Astrocyte (in vitro differentiated cells and primary cell): ENCODE measurements around the gene UBE2N. TPM values are rescaled to one million over a fixed set of nuclear protein-coding genes. Genes with fewer than 3 reads are reported as not detected.

Source experiments
- DNase-seq: peaks from one replicate; pipeline ENCODE4 v3.0.0-alpha.2; 2010; ENCODE audit warnings: low read depth
- FAIRE-seq: peaks from 2 replicates; lab custom pipeline; 2011; peaks lifted over from hg19 to GRCh38; lab: Jason Lieb, UNC
- H2AFZ ChIP-seq: 2 replicates; pipeline ENCODE4 v1.6.0; 2012; ENCODE audit warnings: low read depth, low read length, inconsistent platforms
- H3K27ac ChIP-seq: 2 replicates; pipeline ENCODE4 v1.5.1; 2011; ENCODE audit warnings: low read depth, low read length, inconsistent platforms
- H3K27me3 ChIP-seq: 2 replicates; pipeline ENCODE4 v1.6.0; 2011; ENCODE audit warnings: low read length, inconsistent platforms; ENCODE audit not compliant: insufficient read depth
- H3K36me3 ChIP-seq: 2 replicates; pipeline ENCODE4 v1.5.1; 2011; ENCODE audit warnings: low read length, inconsistent platforms; ENCODE audit not compliant: insufficient read depth
- H3K4me1 ChIP-seq: 2 replicates; pipeline ENCODE4 v1.5.1; 2011; ENCODE audit warnings: low read length, inconsistent platforms; ENCODE audit not compliant: insufficient read depth
- H3K4me2 ChIP-seq: 2 replicates; pipeline ENCODE4 v1.6.0; 2012; ENCODE audit warnings: low read length, inconsistent platforms
- H3K4me3 ChIP-seq: 2 replicates; pipeline ENCODE4 v1.5.1; 2011; ENCODE audit warnings: low read depth, mild to moderate bottlenecking, low read length, inconsistent platforms; ENCODE audit not compliant: insufficient read depth
- H3K79me2 ChIP-seq: 2 replicates; pipeline ENCODE4 v1.6.0; 2012; ENCODE audit warnings: mild to moderate bottlenecking, low read length, inconsistent platforms; ENCODE audit not compliant: insufficient read depth
- H3K9ac ChIP-seq: 2 replicates; pipeline ENCODE4 v1.6.0; 2012; ENCODE audit warnings: mild to moderate bottlenecking, low read length, inconsistent platforms
- H3K9me3 ChIP-seq: 2 replicates; pipeline ENCODE4 v1.5.1; 2012; ENCODE audit warnings: low read depth, mild to moderate bottlenecking, low read length, inconsistent platforms; ENCODE audit not compliant: insufficient read depth
- H4K20me1 ChIP-seq: 2 replicates; pipeline ENCODE4 v1.6.0; 2012; ENCODE audit warnings: low read length, inconsistent platforms; ENCODE audit not compliant: insufficient read depth
- H3K27ac Mint-ChIP-seq: one replicate; pipeline ENCODE4 v1.8.0; 2021; ENCODE audit warnings: mild to moderate bottlenecking, mixed read lengths; ENCODE audit not compliant: unreplicated experiment
- H3K27me3 Mint-ChIP-seq: one replicate; pipeline ENCODE4 v1.8.0; 2021; ENCODE audit warnings: low read depth, mixed read lengths; ENCODE audit not compliant: unreplicated experiment
- H3K36me3 Mint-ChIP-seq: one replicate; pipeline ENCODE4 v1.8.0; 2021; ENCODE audit warnings: low read depth, mixed read lengths; ENCODE audit not compliant: unreplicated experiment
- H3K4me1 Mint-ChIP-seq: one replicate; pipeline ENCODE4 v1.8.0; 2021; ENCODE audit warnings: low read depth, mixed read lengths; ENCODE audit not compliant: unreplicated experiment
- H3K4me3 Mint-ChIP-seq: one replicate; pipeline ENCODE4 v1.8.0; 2021; ENCODE audit warnings: mild to moderate bottlenecking, moderate library complexity, mixed read lengths; ENCODE audit not compliant: unreplicated experiment
- H3K9me3 Mint-ChIP-seq: one replicate; pipeline ENCODE4 v1.8.0; 2021; ENCODE audit warnings: mild to moderate bottlenecking, mixed read lengths; ENCODE audit not compliant: unreplicated experiment
- EZH2 ChIP-seq: IDR thresholded peaks from 2 replicates; pipeline ENCODE4 v1.6.1; 2012; ENCODE audit warnings: mild to moderate bottlenecking, low read length, inconsistent platforms; ENCODE audit not compliant: insufficient read depth
- total RNA-seq: library from RNA; stranded (reverse); gene quantifications from 2 replicates; pipeline ENCODE4 v1.2.1, GENCODE V29; 2021
- TF ChIP-seq, protein P1 (sequence below): IDR thresholded peaks from 2 replicates; pipeline ENCODE4 v1.5.1; 2011; ENCODE audit warnings: low read depth, mild to moderate bottlenecking, inconsistent platforms, low read length, moderate library complexity; ENCODE audit not compliant: insufficient read depth

The UBE2N gene
- total RNA-seq, 1 donor from 2014 or later = 129 TPM

DNA sequence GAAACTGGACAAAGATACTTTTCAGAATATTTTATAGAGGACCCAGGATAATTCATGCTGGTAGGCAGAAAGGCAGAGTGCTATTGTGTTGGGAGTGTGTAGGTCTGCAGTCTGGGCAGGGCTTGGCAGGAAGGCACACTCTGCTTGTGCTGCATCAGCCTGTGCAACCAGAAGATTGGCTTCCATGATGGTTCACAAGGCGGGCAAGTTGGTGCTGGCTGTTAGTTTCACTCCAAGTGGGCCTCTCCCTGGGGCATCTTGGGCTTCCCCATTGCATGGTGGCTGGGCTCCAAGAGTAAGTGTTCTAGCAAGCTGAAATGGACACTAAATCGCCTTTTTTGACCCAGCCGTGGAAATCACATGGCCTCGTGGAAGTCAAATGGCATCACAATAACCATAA lies 1.8 kb upstream of the UBE2N start:
- DNase-seq = no peak
- H2AFZ ChIP-seq = no peak overlapping the region
- H4K20me1 ChIP-seq = peaks cover 26% of the 10 kb centered on the region
- H3K79me2 ChIP-seq = peaks cover 32% of the 10 kb centered on the region
- no peak overlapping the region for H3K4me3 ChIP-seq
- H3K4me2 ChIP-seq = no peak overlapping the region
- H3K36me3 ChIP-seq = no peaks in the 10 kb centered on the region
- Mint-ChIP-seq H3K9me3 (no peaks in the 10 kb centered on the region), H3K27ac (no peak overlapping the region), H3K4me3 (peak overlapping the region; percentile 45), H3K36me3 (no peaks in the 10 kb centered on the region), H3K4me1 (peaks cover 28% of the 10 kb centered on the region), H3K27me3 (no peaks in the 10 kb centered on the region)
- H3K27ac ChIP-seq = no peak overlapping the region
- no peaks in the 10 kb centered on the region for H3K27me3 ChIP-seq
- FAIRE-seq = no peak
- peaks cover 19% of the 10 kb centered on the region for H3K4me1 ChIP-seq
- H3K9me3 ChIP-seq = no peaks in the 10 kb centered on the region
- no peak overlapping the region for H3K9ac ChIP-seq
- TF ChIP-seq, protein P1, sequence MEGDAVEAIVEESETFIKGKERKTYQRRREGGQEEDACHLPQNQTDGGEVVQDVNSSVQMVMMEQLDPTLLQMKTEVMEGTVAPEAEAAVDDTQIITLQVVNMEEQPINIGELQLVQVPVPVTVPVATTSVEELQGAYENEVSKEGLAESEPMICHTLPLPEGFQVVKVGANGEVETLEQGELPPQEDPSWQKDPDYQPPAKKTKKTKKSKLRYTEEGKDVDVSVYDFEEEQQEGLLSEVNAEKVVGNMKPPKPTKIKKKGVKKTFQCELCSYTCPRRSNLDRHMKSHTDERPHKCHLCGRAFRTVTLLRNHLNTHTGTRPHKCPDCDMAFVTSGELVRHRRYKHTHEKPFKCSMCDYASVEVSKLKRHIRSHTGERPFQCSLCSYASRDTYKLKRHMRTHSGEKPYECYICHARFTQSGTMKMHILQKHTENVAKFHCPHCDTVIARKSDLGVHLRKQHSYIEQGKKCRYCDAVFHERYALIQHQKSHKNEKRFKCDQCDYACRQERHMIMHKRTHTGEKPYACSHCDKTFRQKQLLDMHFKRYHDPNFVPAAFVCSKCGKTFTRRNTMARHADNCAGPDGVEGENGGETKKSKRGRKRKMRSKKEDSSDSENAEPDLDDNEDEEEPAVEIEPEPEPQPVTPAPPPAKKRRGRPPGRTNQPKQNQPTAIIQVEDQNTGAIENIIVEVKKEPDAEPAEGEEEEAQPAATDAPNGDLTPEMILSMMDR = no peak
- no peak for TF ChIP-seq EZH2

DNA sequence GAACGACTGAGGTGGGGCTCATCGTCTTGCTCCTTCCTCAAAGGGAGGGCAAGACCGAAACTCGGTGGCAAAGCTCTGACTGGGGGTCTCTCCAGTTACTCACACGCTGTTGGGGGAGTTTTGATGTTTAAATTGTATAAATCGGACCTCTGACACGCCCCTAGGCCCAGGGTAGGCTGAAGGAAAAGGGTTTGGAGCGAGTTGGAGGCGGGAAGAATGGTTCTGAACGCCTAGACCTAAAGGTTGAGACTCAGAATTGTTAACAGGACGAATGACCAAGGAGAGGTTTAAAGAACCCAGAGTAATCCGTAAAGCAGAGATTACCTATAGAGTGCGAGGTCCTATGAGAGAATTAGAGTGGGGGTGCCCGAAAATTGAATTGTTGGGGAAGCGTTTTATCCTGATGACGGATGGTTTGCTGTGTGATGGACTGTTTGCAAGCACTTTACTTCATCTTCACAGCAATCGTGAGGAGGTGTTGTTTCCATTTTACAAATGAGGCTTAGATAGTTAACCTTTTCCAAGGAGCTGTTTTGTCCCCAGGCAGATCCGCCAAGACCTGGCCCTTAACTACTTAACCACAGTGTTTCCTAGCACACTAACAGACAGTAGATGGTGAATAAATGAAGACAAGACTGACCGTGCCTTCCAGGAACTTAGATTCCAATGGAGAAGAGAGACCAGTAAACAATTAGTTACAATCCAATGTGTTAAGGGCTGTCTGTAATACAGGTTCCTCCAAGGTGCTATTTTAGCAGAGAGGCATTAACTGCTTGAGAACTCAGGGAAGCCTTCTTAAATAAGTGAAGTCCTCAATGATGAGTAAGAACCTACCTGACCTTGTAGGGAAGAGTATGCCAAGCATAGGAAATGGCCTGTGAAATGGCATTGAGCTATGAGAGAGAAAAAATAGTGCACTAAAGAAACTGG lies 929 bp upstream of the UBE2N start:
- H3K4me1 Mint-ChIP-seq = peaks cover 31% of the 10 kb centered on the region
- peak overlapping the region; percentile 89 for H3K9ac ChIP-seq

More for the DNA sequence above, 929 bp upstream of the UBE2N start:
- Histone ChIP-seq H3K79me2 (peaks cover 41% of the 10 kb centered on the region), H3K9me3 (no peaks in the 10 kb centered on the region), H3K27ac (peak overlapping the region; percentile 91), H3K4me3 (peak overlapping the region; percentile 92), H3K4me1 (peaks cover 19% of the 10 kb centered on the region), H4K20me1 (peaks cover 35% of the 10 kb centered on the region), H3K27me3 (no peaks in the 10 kb centered on the region), H2AFZ (peak overlapping the region; percentile 86), H3K36me3 (no peaks in the 10 kb centered on the region), H3K4me2 (peak overlapping the region; percentile 93)
- no peak for FAIRE-seq
- peak overlapping the region; percentile 96 for H3K4me3 Mint-ChIP-seq
- no peaks in the 10 kb centered on the region for H3K27me3 Mint-ChIP-seq
- no peak for TF ChIP-seq EZH2
- TF ChIP-seq, protein P1 = no peak
- no peak for DNase-seq
- no peaks in the 10 kb centered on the region for H3K36me3 Mint-ChIP-seq
- H3K9me3 Mint-ChIP-seq = no peaks in the 10 kb centered on the region
- H3K27ac Mint-ChIP-seq = peak overlapping the region; percentile 95
